NCI-H146 (cell line): ENCODE results near the gene AKAP13.

Experiments
- DNase-seq: peaks from one replicate; lab custom pipeline; 2025; lab: John Stamatoyannopoulos, UW

The AKAP13 gene

GRCh38 chr15:85672332-85673084 lies 292.1 kb downstream of the AKAP13 start:
- no peak for DNase-seq

- no peak for DNase-seq
These were observed 292.9 kb downstream of the AKAP13 start for GRCh38 chr15:85673326-85673725.

- DNase-seq = no peak
These were observed 296.1 kb downstream of the AKAP13 start for GRCh38 chr15:85676342-85677098.

- no peak for DNase-seq
These were observed 298.8 kb downstream of the AKAP13 start for GRCh38 chr15:85679231-85679630.

GRCh38 chr15:85681386-85681785 lies 301.0 kb downstream of the AKAP13 start:
- no peak for DNase-seq

GRCh38 chr15:85684174-85684710 lies 303.8 kb downstream of the AKAP13 start:
- DNase-seq = no peak

- DNase-seq = no peak
These were observed 305.0 kb downstream of the AKAP13 start for GRCh38 chr15:85685356-85685755.

GRCh38 chr15:85687329-85687728 lies 306.9 kb downstream of the AKAP13 start:
- DNase-seq = no peak

- DNase-seq = no peak
These were observed 308.3 kb downstream of the AKAP13 start for GRCh38 chr15:85688711-85689110.

GRCh38 chr15:85689729-85690128 lies 309.3 kb downstream of the AKAP13 start:
- no peak for DNase-seq

- DNase-seq = no peak
These were observed 310.3 kb downstream of the AKAP13 start for GRCh38 chr15:85690561-85691231.

GRCh38 chr15:85691350-85692240 lies 311.2 kb downstream of the AKAP13 start:
- no peak for DNase-seq

- no peak for DNase-seq
These were observed 311.9 kb downstream of the AKAP13 start for GRCh38 chr15:85692321-85692720.

- no peak for DNase-seq
These were observed 312.5 kb downstream of the AKAP13 start for GRCh38 chr15:85692873-85693272.

GRCh38 chr15:85693277-85693676 lies 312.9 kb downstream of the AKAP13 start:
- DNase-seq = no peak

- DNase-seq = no peak
These were observed 313.7 kb downstream of the AKAP13 start for GRCh38 chr15:85694091-85694490.

- DNase-seq = no peak
These were observed 320.4 kb downstream of the AKAP13 start for GRCh38 chr15:85700767-85701166.

GRCh38 chr15:85702321-85703101 lies 322.1 kb downstream of the AKAP13 start:
- no peak for DNase-seq

- DNase-seq = no peak
These were observed 323.7 kb downstream of the AKAP13 start for GRCh38 chr15:85704066-85704465.

- DNase-seq = no peak
These were observed 324.5 kb downstream of the AKAP13 start for GRCh38 chr15:85704720-85705429.
